ENCODE results near the gene LSM14A. TPM values are rescaled to one million over a fixed set of nuclear protein-coding genes. Genes with fewer than 3 reads are reported as not detected.
A peak's percentile ranks its signal among the peaks of the same experiment; 100 is the strongest.

The LSM14A gene
- total and polyA plus RNA-seq, 8 donors: 32.0 to 56.8 (median 43.4) TPM

- FAIRE-seq: no peak
- intact Hi-C loops (cut with DNase I): no loop called here
- Histone ChIP-seq H3K27ac (no peak overlapping the region), H3K9me3 (no peaks in the 10 kb centered on the region), H3K4me1 (peaks cover 18 to 50% (median 23%) of the 10 kb centered on the region in 3 donors), H3K36me3 (no peaks in the 10 kb centered on the region), H3K27me3 (no peaks in the 10 kb centered on the region), H3K4me3 (no peak overlapping the region)
- peak in 1 of 4 donors; percentile 19 for ATAC-seq
- 55 to 59% methylated on average over 6 of the region's 6 CpGs for WGBS, 2 donors
- DNase-seq: no peak
- no peak for TF ChIP-seq CTCF (IDR thresholded peaks at IDR 0.05)
Observed at GRCh38 chr19:34260771-34261173, 88.5 kb downstream of the LSM14A start.

- no peaks in the 10 kb centered on the region for H3K9me3 ChIP-seq
- FAIRE-seq (no peak), ATAC-seq (peak in 2 of 4 donors; percentile 8 to 16), DNase-seq (no peak)
- intact Hi-C loops (cut with DNase I): no loop called here
- H3K27me3 ChIP-seq: no peaks in the 10 kb centered on the region
- no peak overlapping the region for H3K4me3 ChIP-seq
- no peak for TF ChIP-seq CTCF (IDR thresholded peaks at IDR 0.05)
- peaks cover 16 to 49% (median 23%) of the 10 kb centered on the region in 3 donors for H3K4me1 ChIP-seq
- WGBS, 2 donors: 60 to 66% methylated on average over 6 of the region's 6 CpGs
- H3K36me3 ChIP-seq: no peaks in the 10 kb centered on the region
- no peak overlapping the region for H3K27ac ChIP-seq
Observed at GRCh38 chr19:34261334-34262109, 89.2 kb downstream of the LSM14A start.

- intact Hi-C loops (cut with DNase I): no loop called here
- TF ChIP-seq CTCF (IDR thresholded peaks at IDR 0.05): no peak
- Histone ChIP-seq H3K27me3 (no peaks in the 10 kb centered on the region), H3K4me3 (no peak overlapping the region), H3K36me3 (no peaks in the 10 kb centered on the region), H3K4me1 (peaks cover 12 to 43% (median 28%) of the 10 kb centered on the region in 3 donors), H3K9me3 (no peaks in the 10 kb centered on the region), H3K27ac (no peak overlapping the region)
- DNase-seq (no peak), FAIRE-seq (no peak), ATAC-seq (peak in 3 of 4 donors; percentile 39 to 59 (median 58))
- WGBS, 2 donors: 60 to 62% methylated on average over 8 of the region's 8 CpGs
Observed at GRCh38 chr19:34263745-34264237, 91.5 kb downstream of the LSM14A start.

GRCh38 chr19:34265221-34265650 is 92.9 kb downstream of the LSM14A start:
- Histone ChIP-seq H3K27me3 (no peaks in the 10 kb centered on the region), H3K36me3 (no peaks in the 10 kb centered on the region), H3K4me1 (peaks cover 16 to 54% (median 37%) of the 10 kb centered on the region in 3 donors), H3K4me3 (no peak overlapping the region), H3K9me3 (no peaks in the 10 kb centered on the region), H3K27ac (peak overlapping the region in 1 of 4 donors; percentile 41)
- 64 to 69% methylated on average over 6 of the region's 6 CpGs for WGBS, 2 donors
- ATAC-seq (no peak), FAIRE-seq (no peak), DNase-seq (peak in 1 of 6 donors; percentile 32)
- intact Hi-C loops (cut with DNase I): no loop called here
- TF ChIP-seq CTCF (IDR thresholded peaks at IDR 0.05): no peak

- no peaks in the 10 kb centered on the region for H3K36me3 ChIP-seq
- intact Hi-C loops (cut with DNase I): no loop called here
- no peaks in the 10 kb centered on the region for H3K27me3 ChIP-seq
- 11 to 19% methylated on average over 8 of the region's 8 CpGs for WGBS, 2 donors
- TF ChIP-seq CTCF (IDR thresholded peaks at IDR 0.05): no peak
- no peaks in the 10 kb centered on the region for H3K9me3 ChIP-seq
- peak overlapping the region; percentile 62 to 86 (median 64) for H3K27ac ChIP-seq
- ATAC-seq: peak; percentile 90 to 96 (median 92)
- peaks cover 22 to 44% (median 36%) of the 10 kb centered on the region in 3 donors for H3K4me1 ChIP-seq
- no peak for FAIRE-seq
- DNase-seq: peak; percentile 73 to 92 (median 88)
- no peak overlapping the region for H3K4me3 ChIP-seq
Observed at GRCh38 chr19:34269081-34269480, 96.8 kb downstream of the LSM14A start.

All from pancreas (tissue), 10 donors.